Peyer's patch (tissue), 4 donors: ENCODE data around the gene OGFRL1. TPM values are rescaled to one million over a fixed set of nuclear protein-coding genes. Genes with fewer than 3 reads are reported as not detected.

ENCODE experiments used
- DNase-seq, 3 donors: peaks; one replicate each; pipeline ENCODE4 v3.0.0-alpha.2; 2017 to 2019
- H3K27ac ChIP-seq, 4 donors: fragments of 200-600 bp; sonication (generic); one replicate each; pipeline ENCODE4 v1.5.1; 2016 to 2019
- H3K27me3 ChIP-seq, 2 donors: fragments of 200-600 bp; sonication (generic); one replicate each; pipeline ENCODE4 v1.5.1; 2019
- H3K36me3 ChIP-seq, 3 donors: fragments of 200-600 bp; sonication (generic); one replicate each; pipeline ENCODE4 v1.5.1; 2016 to 2019
- H3K4me1 ChIP-seq, 4 donors: fragments of 200-600 bp; sonication (generic); one replicate each; pipeline ENCODE4 v1.5.1; 2016 to 2019
- H3K4me3 ChIP-seq, 4 donors: fragments of 200-600 bp; sonication (generic); 1 replicate in 3 of 4; 2 replicates in 1 of 4; pipeline ENCODE4 v1.5.1; 2016 to 2019; ENCODE audit warnings: mild to moderate bottlenecking in 1 of 4
- H3K9me3 ChIP-seq, 4 donors: fragments of 200-600 bp; sonication (generic); one replicate each; pipeline ENCODE4 v1.5.1; 2016 to 2019; ENCODE audit warnings: mild to moderate bottlenecking in 1 of 4
- CTCF ChIP-seq, 6 experiments: fragments of 450-650 bp in 4 of 6; fragments of 200-600 bp in 2 of 6; sonication (generic) in 1 of 6; IDR thresholded peaks; one replicate each; pipeline ENCODE4 v1.5.1; 2017 to 2019; ENCODE audit warnings: antibody characterized with exemption in 6 of 6, mild to moderate bottlenecking in 3 of 6, moderate library complexity in 1 of 6
- POLR2A ChIP-seq, 2 donors: fragments of 450-650 bp; IDR thresholded peaks; one replicate each; pipeline ENCODE4 v1.5.1; 2017; ENCODE audit warnings: antibody characterized with exemption in 2 of 2, mild to moderate bottlenecking in 2 of 2, moderate library complexity in 2 of 2
- total RNA-seq, 4 donors: library from RNA; depleted of rRNA; stranded (reverse); fragments of >200 nt; gene quantifications; one replicate each; pipeline ENCODE4 v1.1.0, GENCODE V29; 2016

Gene OGFRL1
- total RNA-seq, 4 donors from 2014 or later: 3.0 to 36.3 (median 5.5) TPM

GRCh38 chr6:71248878-71249544, 39.6 kb upstream of the OGFRL1 start:
- Histone ChIP-seq H3K4me3 (no peak overlapping the region), H3K27ac (no peak overlapping the region), H3K27me3 (no peaks in the 10 kb centered on the region), H3K9me3 (no peaks in the 10 kb centered on the region), H3K36me3 (no peaks in the 10 kb centered on the region), H3K4me1 (no peaks in the 10 kb centered on the region)
- no peak for TF ChIP-seq CTCF (IDR thresholded peaks at IDR 0.05)
- TF ChIP-seq POLR2A (IDR thresholded peaks at IDR 0.05): no peak
- DNase-seq: no peak

- DNase-seq: no peak
- H3K4me1 ChIP-seq: no peaks in the 10 kb centered on the region
- no peaks in the 10 kb centered on the region for H3K36me3 ChIP-seq
- no peaks in the 10 kb centered on the region for H3K9me3 ChIP-seq
- no peaks in the 10 kb centered on the region for H3K27me3 ChIP-seq
- TF ChIP-seq POLR2A (IDR thresholded peaks at IDR 0.05) (no peak), CTCF (IDR thresholded peaks at IDR 0.05) (no peak)
- peak overlapping the region in 2 of 4 donors; percentile 24 to 33 for H3K27ac ChIP-seq
- H3K4me3 ChIP-seq: no peak overlapping the region
Measured at GRCh38 chr6:71250099-71250602, 38.5 kb upstream of the OGFRL1 start.

- H3K27me3 ChIP-seq: no peaks in the 10 kb centered on the region
- TF ChIP-seq POLR2A (IDR thresholded peaks at IDR 0.05): no peak
- TF ChIP-seq CTCF (IDR thresholded peaks at IDR 0.05): no peak
- no peak overlapping the region for H3K4me3 ChIP-seq
- no peaks in the 10 kb centered on the region for H3K36me3 ChIP-seq
- H3K9me3 ChIP-seq: no peaks in the 10 kb centered on the region
- H3K27ac ChIP-seq: no peak overlapping the region
- no peak for DNase-seq
- H3K4me1 ChIP-seq: no peaks in the 10 kb centered on the region
Measured at GRCh38 chr6:71252410-71252809, 36.2 kb upstream of the OGFRL1 start.

GRCh38 chr6:71252960-71253359, 35.7 kb upstream of the OGFRL1 start:
- Histone ChIP-seq H3K36me3 (no peaks in the 10 kb centered on the region), H3K4me1 (no peaks in the 10 kb centered on the region), H3K27ac (no peak overlapping the region), H3K27me3 (no peaks in the 10 kb centered on the region), H3K4me3 (no peak overlapping the region), H3K9me3 (no peaks in the 10 kb centered on the region)
- no peak for DNase-seq
- TF ChIP-seq POLR2A (IDR thresholded peaks at IDR 0.05) (no peak), CTCF (IDR thresholded peaks at IDR 0.05) (no peak)

GRCh38 chr6:71254323-71254722, 34.3 kb upstream of the OGFRL1 start:
- H3K27me3 ChIP-seq: no peaks in the 10 kb centered on the region
- H3K36me3 ChIP-seq: no peaks in the 10 kb centered on the region
- H3K4me3 ChIP-seq: no peak overlapping the region
- no peak overlapping the region for H3K27ac ChIP-seq
- H3K9me3 ChIP-seq: no peaks in the 10 kb centered on the region
- no peaks in the 10 kb centered on the region for H3K4me1 ChIP-seq
- TF ChIP-seq CTCF (IDR thresholded peaks at IDR 0.05) (no peak), POLR2A (IDR thresholded peaks at IDR 0.05) (no peak)
- DNase-seq: no peak
